Hindlimb muscle (tissue), 1 donor: ENCODE results near the gene RPS26. TPM values are rescaled to one million over a fixed set of nuclear protein-coding genes. Genes with fewer than 3 reads are reported as not detected.

ENCODE experiments used
- DNase-seq: peaks from one replicate; pipeline ENCODE4 v3.0.0-alpha.2; 2013
- polyA plus RNA-seq: library from polyadenylated mRNA; unstranded; fragments of 120-200 nt; gene quantifications from one replicate; pipeline ENCODE4 v1.2.1, GENCODE V29; 2013; ENCODE audit not compliant: insufficient read length

RPS26 gene
- polyA plus RNA-seq, 1 donor, result 467 TPM

DNA sequence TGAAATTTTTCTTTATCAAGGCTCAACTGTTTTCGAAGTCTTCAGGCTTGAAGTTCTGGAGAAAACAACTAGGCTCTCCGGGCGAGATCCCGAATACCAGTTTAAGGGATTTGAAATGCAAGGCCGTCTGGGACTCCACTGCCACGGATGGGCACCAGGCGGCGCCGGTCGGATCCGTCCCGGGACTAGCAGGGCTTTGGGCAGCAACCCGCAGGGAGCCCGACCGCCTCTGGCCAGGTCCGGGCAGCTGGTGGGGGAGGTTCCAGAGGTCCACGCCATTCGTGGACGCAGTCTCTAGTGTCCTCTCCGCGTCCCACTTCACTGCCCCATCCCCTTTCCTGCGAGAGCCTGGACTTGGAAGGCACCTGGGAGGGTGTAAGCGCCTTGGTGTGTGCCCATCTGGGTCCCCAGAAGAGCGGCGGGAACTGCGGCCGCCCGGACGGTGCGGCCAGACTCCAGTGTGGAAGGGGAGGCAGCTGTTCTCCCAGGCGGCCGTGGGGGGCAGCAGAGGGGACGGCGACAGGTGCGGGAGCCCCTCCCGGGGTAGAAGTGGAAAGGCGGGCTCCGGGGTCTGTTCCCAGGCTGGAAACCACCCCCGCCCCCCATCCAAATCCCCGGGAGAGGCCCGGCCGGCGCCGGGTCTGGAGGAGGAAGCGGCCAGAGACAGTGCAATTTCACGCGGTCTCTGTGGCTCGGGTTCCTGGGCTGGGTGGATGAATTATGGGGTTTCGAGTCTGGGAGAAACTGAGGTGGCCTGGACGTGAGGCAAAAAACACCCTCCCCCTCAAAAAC lies 37.4 kb downstream of the RPS26 start:
- peak; percentile 58 for DNase-seq

DNA sequence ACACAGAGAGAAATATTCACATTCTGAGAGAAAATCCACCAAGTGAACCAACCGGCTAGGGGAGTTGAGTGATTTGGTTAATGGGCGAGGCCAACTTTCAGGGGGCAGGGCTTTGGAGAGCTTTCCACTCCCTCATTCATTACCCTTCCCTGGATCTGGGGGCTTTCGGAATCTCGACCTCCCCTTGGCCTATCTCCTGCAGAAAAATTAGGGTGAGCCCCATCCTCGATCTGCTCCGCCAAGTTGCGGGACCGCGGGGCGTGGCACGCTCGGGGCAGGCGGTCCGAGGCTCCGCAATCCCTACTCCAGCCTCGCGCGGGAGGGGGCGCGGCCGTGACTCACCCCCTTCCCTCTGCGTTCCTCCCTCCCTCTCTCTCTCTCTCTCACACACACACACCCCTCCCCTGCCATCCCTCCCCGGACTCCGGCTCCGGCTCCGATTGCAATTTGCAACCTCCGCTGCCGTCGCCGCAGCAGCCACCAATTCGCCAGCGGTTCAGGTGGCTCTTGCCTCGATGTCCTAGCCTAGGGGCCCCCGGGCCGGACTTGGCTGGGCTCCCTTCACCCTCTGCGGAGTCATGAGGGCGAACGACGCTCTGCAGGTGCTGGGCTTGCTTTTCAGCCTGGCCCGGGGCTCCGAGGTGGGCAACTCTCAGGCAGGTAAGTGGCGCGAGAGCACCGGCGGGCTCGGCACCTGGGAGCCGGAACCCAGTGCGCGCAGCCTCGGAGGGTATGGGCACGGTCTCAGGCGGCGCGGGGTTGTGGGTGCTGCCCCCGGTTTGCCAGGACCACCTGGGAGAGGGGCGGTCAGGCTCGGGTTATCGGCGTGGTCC lies 38.2 kb downstream of the RPS26 start, which contains the start of gene ERBB3:
TSS of gene ERBB3 (plus strand) at position 443 of the 833 bp plus-strand sequence. CDS start at position 579, 136 bp downstream.
- DNase-seq, result peak; percentile 66

DNA sequence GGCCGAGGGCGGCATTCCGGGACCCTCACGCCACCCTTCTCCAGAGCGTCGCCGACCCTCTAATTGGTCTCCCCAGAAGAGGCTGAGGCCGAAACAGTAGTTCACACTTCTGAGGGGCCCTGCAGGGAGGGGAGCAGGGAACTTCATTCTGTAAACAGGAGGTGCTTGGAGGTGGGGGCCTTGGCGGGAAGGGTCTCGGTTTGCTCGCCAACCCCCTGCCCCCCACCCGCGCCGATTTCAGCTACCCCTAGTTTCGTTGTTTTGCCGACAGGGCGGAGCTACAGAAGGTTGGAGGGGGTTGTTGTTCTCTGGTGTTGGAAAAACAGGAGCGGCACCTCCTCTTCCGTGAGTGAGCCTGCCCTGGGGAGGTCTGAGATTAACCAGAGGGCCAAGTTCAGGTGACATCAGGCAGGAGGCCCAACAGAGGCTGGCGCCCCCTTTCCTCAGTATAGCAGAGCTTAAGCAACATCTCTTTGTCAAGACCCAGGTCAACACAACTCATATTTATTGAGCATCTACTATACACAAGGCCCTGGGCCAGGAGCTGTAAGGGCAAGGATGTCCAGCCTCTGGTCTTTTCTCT lies 38.9 kb downstream of the RPS26 start:
- DNase-seq, result no peak

DNA sequence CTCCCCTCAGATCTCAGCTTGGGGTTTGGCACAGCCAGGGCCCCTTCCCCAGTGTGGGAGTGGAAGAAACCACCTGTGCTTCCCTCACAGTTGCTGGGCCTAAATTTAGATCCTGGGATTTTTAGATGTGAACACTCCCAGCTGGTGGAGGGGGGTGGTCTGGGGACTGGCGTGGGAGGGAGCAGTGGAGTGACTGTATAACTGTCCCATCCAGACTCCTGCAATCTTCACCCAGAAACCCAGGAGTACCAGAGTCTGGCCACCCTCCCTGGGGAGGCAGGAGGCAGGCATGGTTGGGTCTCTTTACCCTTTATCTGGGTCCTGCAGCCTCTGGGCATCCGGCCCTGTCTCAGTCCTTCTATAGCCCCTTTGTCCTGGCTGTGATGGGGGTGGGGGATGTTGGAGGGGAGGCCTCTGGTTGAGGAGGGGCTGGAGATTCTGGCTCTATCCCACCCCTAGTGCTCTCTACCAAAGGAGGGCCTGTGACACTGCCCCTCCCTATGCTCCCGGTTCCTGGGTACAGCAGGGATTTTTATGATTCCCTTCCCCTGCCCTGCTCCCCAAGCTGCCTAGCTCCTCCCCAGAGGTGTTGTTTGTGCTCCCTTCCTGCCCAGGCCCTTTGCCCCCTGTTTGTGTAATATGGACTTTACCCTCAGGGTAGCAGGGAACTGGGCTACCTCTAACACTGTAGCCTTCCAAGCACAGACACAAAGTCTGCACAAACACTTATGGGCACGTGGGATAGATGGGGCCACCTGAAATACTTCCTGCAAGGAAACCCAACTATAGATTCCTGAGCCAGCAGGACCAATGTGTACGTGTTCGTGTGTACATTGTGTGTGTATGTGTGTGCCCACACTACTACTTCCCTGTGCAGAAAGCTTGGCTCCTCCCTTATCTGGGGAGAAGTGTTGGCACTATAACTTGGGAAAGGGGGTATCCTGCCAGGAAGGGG lies 40.0 kb downstream of the RPS26 start:
- DNase-seq, result peak; percentile 14

DNA sequence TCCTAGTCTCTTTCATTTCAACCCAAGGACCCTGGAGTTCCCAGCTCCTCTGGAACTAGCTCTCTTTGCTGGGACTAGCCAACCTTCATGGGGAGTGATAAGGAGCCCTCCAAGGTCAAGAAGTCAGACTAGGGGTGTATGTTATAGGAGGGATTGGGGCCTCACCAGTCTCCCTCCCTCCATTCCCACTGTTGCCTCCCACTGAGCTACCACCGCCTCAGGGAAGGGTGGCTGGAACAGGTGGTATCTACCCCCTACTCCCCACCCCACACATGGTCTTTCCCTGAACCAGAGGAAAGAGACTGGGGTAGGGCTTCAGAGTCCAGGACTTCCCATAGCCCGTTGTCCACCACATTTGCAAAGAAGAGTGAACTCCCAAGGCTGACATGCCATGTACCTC lies 40.7 kb downstream of the RPS26 start:
- DNase-seq, result no peak

DNA sequence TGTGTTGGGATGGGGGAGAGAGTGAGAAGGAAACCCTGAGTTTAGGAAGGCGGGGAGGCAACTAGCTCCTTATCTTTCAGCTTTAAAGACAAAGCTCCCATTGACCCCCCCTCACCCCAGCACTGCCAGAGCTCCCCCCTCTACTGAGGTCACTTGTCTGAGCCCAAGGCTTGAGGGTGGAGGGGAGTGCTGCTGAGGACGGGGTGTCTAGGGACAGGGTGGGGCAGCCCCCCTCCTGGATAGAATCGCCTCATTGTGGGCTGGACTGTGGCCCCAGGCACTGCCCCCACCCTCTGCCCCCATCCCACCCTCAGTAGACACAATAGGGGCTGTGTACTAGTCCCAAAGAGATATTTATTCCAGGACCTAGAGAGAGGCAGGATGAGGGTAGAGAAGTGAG lies 41.2 kb downstream of the RPS26 start:
- DNase-seq, result no peak

DNA sequence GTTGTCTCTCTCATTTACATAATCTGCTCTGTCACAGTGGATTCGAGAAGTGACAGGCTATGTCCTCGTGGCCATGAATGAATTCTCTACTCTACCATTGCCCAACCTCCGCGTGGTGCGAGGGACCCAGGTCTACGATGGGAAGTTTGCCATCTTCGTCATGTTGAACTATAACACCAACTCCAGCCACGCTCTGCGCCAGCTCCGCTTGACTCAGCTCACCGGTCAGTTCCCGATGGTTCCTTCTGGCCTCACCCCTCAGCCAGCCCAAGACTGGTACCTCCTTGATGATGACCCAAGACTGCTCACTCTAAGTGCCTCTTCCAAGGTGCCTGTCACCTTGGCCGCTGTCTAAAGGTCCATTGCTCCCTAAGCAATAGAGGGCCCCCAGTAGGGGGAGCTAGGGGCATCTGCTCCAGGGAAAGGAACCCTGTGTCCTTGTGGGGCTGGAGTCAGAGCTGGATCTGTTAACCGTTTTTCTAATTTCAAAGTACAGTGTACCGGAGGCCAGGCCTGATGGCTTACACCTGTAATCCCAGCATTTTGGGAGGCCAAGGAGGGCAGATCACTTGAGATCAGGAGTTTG lies 43.3 kb downstream of the RPS26 start:
- DNase-seq, result no peak

DNA sequence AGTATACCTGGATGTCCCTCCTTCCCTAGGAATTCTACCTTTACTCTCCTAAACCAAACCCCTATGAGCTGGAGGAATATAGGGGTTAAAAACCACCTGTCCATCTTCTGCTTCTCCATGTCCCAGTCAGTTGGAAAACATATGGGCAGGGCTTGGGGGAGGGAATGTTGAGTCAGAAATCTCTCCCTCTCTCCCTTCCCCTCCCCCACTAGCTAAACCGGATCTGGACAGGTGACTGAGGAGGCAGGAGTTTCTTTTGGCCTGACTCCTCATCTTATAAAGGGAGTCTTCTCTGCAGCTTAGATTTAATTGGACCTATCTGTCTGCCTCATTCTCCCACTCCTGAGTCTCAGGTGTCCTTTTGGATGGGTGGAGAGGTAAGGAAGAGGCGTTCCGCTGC lies 44.4 kb downstream of the RPS26 start:
- no peak for DNase-seq

DNA sequence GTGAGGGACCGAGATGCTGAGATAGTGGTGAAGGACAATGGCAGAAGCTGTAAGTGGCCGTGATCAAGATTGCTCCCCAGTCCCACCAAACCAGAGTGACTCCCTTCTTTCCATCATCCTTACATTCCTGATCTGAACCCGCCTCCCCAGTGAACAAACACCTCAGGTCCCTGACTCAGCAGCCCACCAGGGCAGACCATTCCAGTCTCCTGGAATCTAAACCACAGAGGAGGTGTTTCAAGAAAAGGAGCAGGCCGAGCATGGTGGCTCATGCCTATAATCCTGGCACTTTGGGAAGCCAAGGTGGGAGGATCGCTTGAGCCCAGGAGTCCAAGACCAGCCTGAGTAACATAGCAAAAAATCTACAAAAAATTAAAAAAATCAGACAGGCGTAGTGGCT lies 44.9 kb downstream of the RPS26 start:
- DNase-seq, result no peak

DNA sequence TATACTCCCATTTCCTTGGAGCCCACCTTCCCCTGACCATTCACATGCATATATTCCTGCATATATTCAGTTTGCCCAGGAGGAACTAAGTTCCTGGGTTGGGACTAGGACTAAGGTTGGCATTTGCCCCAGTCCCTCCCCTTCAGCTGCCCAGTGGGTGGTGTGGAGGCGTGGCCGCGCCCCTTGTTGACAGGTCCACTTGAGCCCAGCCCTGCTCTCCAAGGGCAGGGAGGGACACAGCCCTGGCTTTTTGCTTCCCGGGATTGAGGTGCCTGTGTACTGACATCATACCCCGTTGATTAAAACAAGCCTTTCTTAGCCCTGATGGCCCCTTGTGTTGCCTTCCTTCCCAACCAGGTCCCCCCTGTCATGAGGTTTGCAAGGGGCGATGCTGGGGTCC lies 45.5 kb downstream of the RPS26 start:
- DNase-seq, result no peak

Other genes starting within 250 kb of the RPS26 start
- gene SARNP, start 224.2 kb upstream of the RPS26 start, polyA plus RNA-seq, result 64.9 TPM
- gene ORMDL2, start 223.9 kb upstream of the RPS26 start, polyA plus RNA-seq, result 16.4 TPM
- 23.3 TPM for gene DNAJC14, start 212.3 kb upstream of the RPS26 start, polyA plus RNA-seq
- gene MMP19, start 199.0 kb upstream of the RPS26 start, polyA plus RNA-seq, result 3.8 TPM
- 18.9 TPM for gene PYM1, start 114.0 kb upstream of the RPS26 start, polyA plus RNA-seq
- gene DGKA, start 110.8 kb upstream of the RPS26 start, polyA plus RNA-seq, result 16.3 TPM
- 2.0 TPM for gene PMEL, start 75.9 kb upstream of the RPS26 start, polyA plus RNA-seq
- 23.7 TPM for gene CDK2, start 75.1 kb upstream of the RPS26 start, polyA plus RNA-seq
- gene RAB5B, start 67.8 kb upstream of the RPS26 start, polyA plus RNA-seq, result 124 TPM
- gene SUOX, start 44.6 kb upstream of the RPS26 start, polyA plus RNA-seq, result 14.6 TPM
- gene IKZF4, start 20.9 kb upstream of the RPS26 start, polyA plus RNA-seq, result 11.9 TPM
- gene ERBB3, start 38.2 kb downstream of the RPS26 start, polyA plus RNA-seq, result 212 TPM
- gene PA2G4, start 62.6 kb downstream of the RPS26 start, polyA plus RNA-seq, result 115 TPM
- 4,856 TPM for gene RPL41, start 74.7 kb downstream of the RPS26 start, polyA plus RNA-seq
- gene ZC3H10, start 76.3 kb downstream of the RPS26 start, polyA plus RNA-seq, result 6.0 TPM
- 87.7 TPM for gene ESYT1, start 86.3 kb downstream of the RPS26 start, polyA plus RNA-seq
- gene MYL6B, start 110.7 kb downstream of the RPS26 start, polyA plus RNA-seq, result 426 TPM
- 1,238 TPM for gene MYL6, start 116.4 kb downstream of the RPS26 start, polyA plus RNA-seq
- 67.8 TPM for gene SMARCC2, start 147.6 kb downstream of the RPS26 start, polyA plus RNA-seq
- 45.6 TPM for gene RNF41, start 180.0 kb downstream of the RPS26 start, polyA plus RNA-seq
- gene NABP2, start 182.4 kb downstream of the RPS26 start, polyA plus RNA-seq, result 17.4 TPM
- not detected for gene SLC39A5, start 188.1 kb downstream of the RPS26 start, polyA plus RNA-seq
- gene ANKRD52, start 216.5 kb downstream of the RPS26 start, polyA plus RNA-seq, result 18.9 TPM
- gene COQ10A, start 225.0 kb downstream of the RPS26 start, polyA plus RNA-seq, result 16.4 TPM